ENCODE measurements around the gene CDC20. TPM values are rescaled to one million over a fixed set of nuclear protein-coding genes. Genes with fewer than 3 reads are reported as not detected.
A peak's percentile ranks its signal among the peaks of the same experiment; 100 is the strongest.

The CDC20 gene
- total RNA-seq, 1 experiment from 2014 or later: 204 TPM

DNA sequence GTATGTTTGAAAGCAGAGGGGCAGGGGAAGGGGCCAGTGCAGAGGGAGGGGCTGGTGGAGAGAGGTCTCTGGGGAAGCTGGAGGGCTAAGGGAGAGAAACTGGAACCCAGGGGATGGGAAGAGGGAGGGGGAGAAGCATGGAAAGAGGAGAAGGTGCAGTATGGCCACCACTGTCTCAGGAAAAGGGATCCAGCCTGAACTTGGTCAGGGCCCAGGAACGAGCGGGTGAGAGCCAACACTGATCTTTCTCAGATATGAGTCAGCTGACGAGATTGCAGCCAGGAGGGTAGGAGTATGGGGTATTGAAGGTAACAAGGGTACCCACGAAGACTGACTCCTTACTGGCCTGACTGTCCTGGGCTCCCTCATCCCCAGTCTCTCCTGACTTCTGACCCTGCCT lies 40.0 kb upstream of the CDC20 start:
- no TSS peak for BruUV-seq (replicated peaks)
- TF ChIP-seq, protein P1, sequence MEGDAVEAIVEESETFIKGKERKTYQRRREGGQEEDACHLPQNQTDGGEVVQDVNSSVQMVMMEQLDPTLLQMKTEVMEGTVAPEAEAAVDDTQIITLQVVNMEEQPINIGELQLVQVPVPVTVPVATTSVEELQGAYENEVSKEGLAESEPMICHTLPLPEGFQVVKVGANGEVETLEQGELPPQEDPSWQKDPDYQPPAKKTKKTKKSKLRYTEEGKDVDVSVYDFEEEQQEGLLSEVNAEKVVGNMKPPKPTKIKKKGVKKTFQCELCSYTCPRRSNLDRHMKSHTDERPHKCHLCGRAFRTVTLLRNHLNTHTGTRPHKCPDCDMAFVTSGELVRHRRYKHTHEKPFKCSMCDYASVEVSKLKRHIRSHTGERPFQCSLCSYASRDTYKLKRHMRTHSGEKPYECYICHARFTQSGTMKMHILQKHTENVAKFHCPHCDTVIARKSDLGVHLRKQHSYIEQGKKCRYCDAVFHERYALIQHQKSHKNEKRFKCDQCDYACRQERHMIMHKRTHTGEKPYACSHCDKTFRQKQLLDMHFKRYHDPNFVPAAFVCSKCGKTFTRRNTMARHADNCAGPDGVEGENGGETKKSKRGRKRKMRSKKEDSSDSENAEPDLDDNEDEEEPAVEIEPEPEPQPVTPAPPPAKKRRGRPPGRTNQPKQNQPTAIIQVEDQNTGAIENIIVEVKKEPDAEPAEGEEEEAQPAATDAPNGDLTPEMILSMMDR (IDR thresholded peaks at IDR 0.05; ENCODE audit: unreplicated experiment): no peak
- no peaks in the 10 kb centered on the region for H3K9me3 Mint-ChIP-seq (ENCODE audit: unreplicated experiment)
- no peaks in the 10 kb centered on the region for H3K27me3 Mint-ChIP-seq (ENCODE audit: insufficient read depth, unreplicated experiment)
- intact Hi-C loops (cut with micrococcal nuclease): no loop called here
- no peaks in the 10 kb centered on the region for H3K36me3 Mint-ChIP-seq (ENCODE audit: insufficient read depth, unreplicated experiment)
- CTCF ChIA-PET: no interaction called here
- DNase-seq (ENCODE audit: unreplicated experiment): no peak
- H3K4me3 Mint-ChIP-seq (ENCODE audit: unreplicated experiment): no peak overlapping the region
- no peak overlapping the region for H3K27ac Mint-ChIP-seq (ENCODE audit: low read depth, unreplicated experiment)
- POLR2A ChIA-PET: no interaction called here
- H3K4me1 Mint-ChIP-seq (ENCODE audit: insufficient read depth, unreplicated experiment): no peaks in the 10 kb centered on the region

DNA sequence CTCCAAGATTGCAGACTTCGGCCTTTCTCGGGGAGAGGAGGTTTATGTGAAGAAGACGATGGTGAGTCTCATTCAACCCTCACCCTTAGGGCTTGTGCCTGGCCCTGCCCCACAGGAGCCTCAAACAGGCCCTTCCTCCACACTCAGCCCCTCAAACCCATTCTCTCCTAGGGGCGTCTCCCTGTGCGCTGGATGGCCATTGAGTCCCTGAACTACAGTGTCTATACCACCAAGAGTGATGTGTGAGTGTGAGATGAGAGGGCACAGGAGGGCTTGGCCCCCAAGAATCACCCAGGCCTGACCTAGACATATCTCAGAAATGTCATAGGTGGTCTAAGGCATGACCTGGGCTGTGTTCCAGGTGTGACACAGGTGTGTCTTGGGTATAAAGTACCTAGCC lies 39.5 kb upstream of the CDC20 start:
- DNase-seq (ENCODE audit: unreplicated experiment): no peak
- no peaks in the 10 kb centered on the region for H3K27me3 Mint-ChIP-seq (ENCODE audit: insufficient read depth, unreplicated experiment)
- ChIA-PET CTCF (no interaction called here), POLR2A (no interaction called here)
- H3K4me3 Mint-ChIP-seq (ENCODE audit: unreplicated experiment): no peak overlapping the region
- BruUV-seq (replicated peaks): no TSS peak
- TF ChIP-seq, protein P1 (IDR thresholded peaks at IDR 0.05; ENCODE audit: unreplicated experiment): no peak
- intact Hi-C loops (cut with micrococcal nuclease): no loop called here
- H3K9me3 Mint-ChIP-seq (ENCODE audit: unreplicated experiment): peaks cover 4% of the 10 kb centered on the region
- no peaks in the 10 kb centered on the region for H3K4me1 Mint-ChIP-seq (ENCODE audit: insufficient read depth, unreplicated experiment)
- H3K36me3 Mint-ChIP-seq (ENCODE audit: insufficient read depth, unreplicated experiment): peaks cover 1% of the 10 kb centered on the region
- H3K27ac Mint-ChIP-seq (ENCODE audit: low read depth, unreplicated experiment): no peak overlapping the region

DNA sequence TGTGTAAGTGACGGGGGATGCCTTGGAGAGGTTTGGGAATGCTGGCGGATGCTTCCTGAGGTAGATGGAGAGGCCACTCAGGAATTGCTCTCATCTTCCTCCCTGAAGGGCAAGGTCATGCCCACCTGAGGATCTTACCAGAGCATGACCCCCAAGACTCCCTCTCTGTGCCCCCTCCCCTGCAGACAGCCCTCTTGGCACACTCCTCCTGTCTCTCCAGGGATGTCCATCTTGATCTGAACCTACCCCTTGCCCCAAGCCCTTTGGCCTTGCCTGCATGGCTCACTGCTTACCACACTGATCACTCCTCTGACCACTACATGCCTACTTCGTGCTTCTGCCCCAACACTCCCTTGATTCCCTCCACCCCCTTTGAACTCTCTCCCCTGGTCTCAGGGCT lies 39.0 kb upstream of the CDC20 start:
- peaks cover 6% of the 10 kb centered on the region for H3K36me3 Mint-ChIP-seq (ENCODE audit: insufficient read depth, unreplicated experiment)
- BruUV-seq (replicated peaks): no TSS peak
- CTCF ChIA-PET: no interaction called here
- peaks cover 9% of the 10 kb centered on the region for H3K9me3 Mint-ChIP-seq (ENCODE audit: unreplicated experiment)
- DNase-seq (ENCODE audit: unreplicated experiment): no peak
- intact Hi-C loops (cut with micrococcal nuclease): no loop called here
- H3K27me3 Mint-ChIP-seq (ENCODE audit: insufficient read depth, unreplicated experiment): no peaks in the 10 kb centered on the region
- TF ChIP-seq, protein P1 (IDR thresholded peaks at IDR 0.05; ENCODE audit: unreplicated experiment): no peak
- H3K4me1 Mint-ChIP-seq (ENCODE audit: insufficient read depth, unreplicated experiment): no peaks in the 10 kb centered on the region
- no peak overlapping the region for H3K27ac Mint-ChIP-seq (ENCODE audit: low read depth, unreplicated experiment)
- H3K4me3 Mint-ChIP-seq (ENCODE audit: unreplicated experiment): no peak overlapping the region
- POLR2A ChIA-PET: interaction anchor here (0.7 kb wide), 1 partner anchor 8 kb away, joined by 3 read pairs; no protein-coding TSS in a partner anchor

DNA sequence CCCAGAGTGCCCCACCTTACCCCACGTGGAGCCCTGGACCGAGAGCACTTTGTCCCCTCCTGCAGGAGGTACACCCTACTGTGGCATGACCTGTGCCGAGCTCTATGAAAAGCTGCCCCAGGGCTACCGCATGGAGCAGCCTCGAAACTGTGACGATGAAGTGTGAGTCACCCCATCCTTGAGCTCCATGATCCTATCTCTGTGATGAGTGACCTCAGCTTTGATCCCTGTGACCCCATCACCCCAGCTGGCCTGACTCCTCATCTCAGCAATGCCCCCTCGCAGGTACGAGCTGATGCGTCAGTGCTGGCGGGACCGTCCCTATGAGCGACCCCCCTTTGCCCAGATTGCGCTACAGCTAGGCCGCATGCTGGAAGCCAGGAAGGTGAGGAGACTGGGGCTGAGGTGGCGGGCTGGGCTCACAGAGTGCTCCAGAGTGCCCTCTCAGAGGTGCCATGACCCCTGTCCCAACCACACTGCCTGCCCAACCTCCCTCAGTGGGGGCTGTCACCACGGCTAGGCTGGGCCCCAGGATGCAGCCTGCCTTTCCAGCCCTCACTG lies 37.4 kb upstream of the CDC20 start:
- H3K36me3 Mint-ChIP-seq (ENCODE audit: insufficient read depth, unreplicated experiment): peaks cover 6% of the 10 kb centered on the region
- no TSS peak for BruUV-seq (replicated peaks)
- ChIA-PET POLR2A (no interaction called here), CTCF (interaction anchor here (1.5 kb wide), 1 partner anchor 36 kb away, joined by 6 read pairs; the partner anchor contains the start of gene C1orf210)
- TF ChIP-seq, protein P1 (IDR thresholded peaks at IDR 0.05; ENCODE audit: unreplicated experiment): no peak
- H3K27me3 Mint-ChIP-seq (ENCODE audit: insufficient read depth, unreplicated experiment): no peaks in the 10 kb centered on the region
- H3K27ac Mint-ChIP-seq (ENCODE audit: low read depth, unreplicated experiment): no peak overlapping the region
- H3K4me3 Mint-ChIP-seq (ENCODE audit: unreplicated experiment): no peak overlapping the region
- intact Hi-C loops (cut with micrococcal nuclease): no loop called here
- peak; percentile 14 for DNase-seq (ENCODE audit: unreplicated experiment)
- no peaks in the 10 kb centered on the region for H3K4me1 Mint-ChIP-seq (ENCODE audit: insufficient read depth, unreplicated experiment)
- peaks cover 13% of the 10 kb centered on the region for H3K9me3 Mint-ChIP-seq (ENCODE audit: unreplicated experiment)

All from MCF 10A (cell line).